Natural killer cell (primary cell): ENCODE data around the gene CDHR1. TPM values are rescaled to one million over a fixed set of nuclear protein-coding genes. Genes with fewer than 3 reads are reported as not detected.

Experiments
- ATAC-seq, 3 donors: fragments of 150-1000 bp in 2 of 3; fragments of 200-7000 bp in 1 of 3; cut with Tn5 transposase; 1 replicate in 1 of 3; 2 replicates in 2 of 3; pipeline ENCODE4 v1.10.0; 2021; ENCODE audit warnings: mild to moderate bottlenecking in 2 of 3, moderate library complexity in 2 of 3
- DNase-seq, 2 donors: peaks; one replicate each; pipeline versions ENCODE4 v3.0.0 to v3.0.0-alpha.2; 2013 to 2021; ENCODE audit warnings: mixed read lengths in 1 of 2
- H3K27ac ChIP-seq: one replicate; pipeline ENCODE4 v1.5.1; 2013; ENCODE audit warnings: mild to moderate bottlenecking, low read length
- H3K27me3 ChIP-seq: one replicate; pipeline ENCODE4 v1.6.1; 2013; ENCODE audit warnings: low read length; ENCODE audit not compliant: control insufficient read depth, insufficient read depth
- H3K36me3 ChIP-seq: one replicate; pipeline ENCODE4 v1.6.1; 2013; ENCODE audit warnings: low read length; ENCODE audit not compliant: control insufficient read depth, insufficient read depth
- H3K4me1 ChIP-seq: one replicate; pipeline ENCODE4 v1.6.1; 2013; ENCODE audit warnings: low read length; ENCODE audit not compliant: control insufficient read depth, insufficient read depth
- H3K4me3 ChIP-seq: one replicate; pipeline ENCODE4 v1.5.1; 2013; ENCODE audit warnings: low read length
- H3K9me3 ChIP-seq: one replicate; pipeline ENCODE4 v1.6.1; 2013; ENCODE audit warnings: low read length; ENCODE audit not compliant: control insufficient read depth, insufficient read depth
- H3K27ac Mint-ChIP-seq, 2 donors: one replicate each; pipeline ENCODE4 v1.8.0; 2022; ENCODE audit warnings: mild to moderate bottlenecking in 2 of 2, mixed read lengths in 2 of 2, moderate library complexity in 1 of 2
- H3K27me3 Mint-ChIP-seq, 2 donors: one replicate each; pipeline ENCODE4 v1.8.0; 2022; ENCODE audit warnings: low read depth in 2 of 2, mixed read lengths in 2 of 2
- H3K36me3 Mint-ChIP-seq: one replicate; pipeline ENCODE4 v1.8.0; 2022; ENCODE audit warnings: mixed read lengths
- H3K4me1 Mint-ChIP-seq, 2 donors: one replicate each; pipeline ENCODE4 v1.8.0; 2022; ENCODE audit warnings: mixed read lengths in 2 of 2
- H3K4me3 Mint-ChIP-seq: one replicate; pipeline ENCODE4 v1.8.0; 2022; ENCODE audit warnings: mild to moderate bottlenecking, moderate library complexity, mixed read lengths
- H3K9me3 Mint-ChIP-seq, 2 donors: one replicate each; pipeline ENCODE4 v1.8.0; 2022; ENCODE audit warnings: mixed read lengths in 2 of 2
- WGBS: methylation state at CpG from one replicate; pipeline ENCODE4 v1.1.7; 2013; ENCODE audit warnings: missing lambda C conversion rate; ENCODE audit not compliant: insufficient coverage; 5-methylcytosine and 5-hydroxymethylcytosine counted together
- intact Hi-C: fragments of 100-400 bp; cut with micrococcal nuclease; formaldehyde crosslinking; loops from one replicate; pipeline ENCODE4 v1.14.2; 2022
- total RNA-seq, 4 donors: library from RNA; stranded (reverse); fragments of 120-200 nt in 1 of 4; gene quantifications; one replicate each; pipeline versions ENCODE4 v1.2.3 to v1.2.4, GENCODE V29; 2013 to 2022
- TF ChIP-seq, protein P1 (sequence below): fragments of 200-600 bp; IDR thresholded peaks from one replicate; pipeline ENCODE4 v1.8.0; 2022; ENCODE audit warnings: antibody characterized with exemption

CDHR1 gene
- total RNA-seq, 3 donors from 2014 or later (not counting 1 experiment from before 2014, with no cell fraction given) = 4.0 to 9.5 (median 6.5) TPM

DNA sequence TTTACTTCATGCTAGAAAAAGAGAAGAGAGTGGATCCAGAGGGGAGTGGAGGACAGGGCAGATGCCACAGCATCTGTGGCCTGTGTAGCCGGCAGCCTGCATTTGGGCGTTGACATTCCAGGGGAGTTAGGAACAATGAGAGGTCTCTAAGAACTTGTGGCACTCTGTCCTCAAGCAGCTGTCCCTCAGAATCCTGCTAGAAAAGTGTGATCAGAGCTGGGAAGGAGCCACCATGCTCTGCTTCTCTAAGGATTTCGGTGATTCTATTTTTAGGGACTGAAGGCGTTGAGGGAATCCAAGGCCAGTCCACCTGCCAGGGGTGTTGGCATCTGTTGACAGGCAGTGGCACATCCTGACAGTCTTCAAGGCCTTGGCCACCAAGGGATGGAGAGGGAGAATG lies 23.4 kb downstream of the CDHR1 start:
- Mint-ChIP-seq H3K4me3 (no peak overlapping the region), H3K9me3 (no peaks in the 10 kb centered on the region), H3K27ac (no peak overlapping the region), H3K27me3 (peaks cover 0 to 10% of the 10 kb centered on the region in 2 donors), H3K4me1 (peaks cover 0 to 7% of the 10 kb centered on the region in 2 donors), H3K36me3 (no peaks in the 10 kb centered on the region)
- Histone ChIP-seq H3K36me3 (no peaks in the 10 kb centered on the region), H3K4me1 (no peaks in the 10 kb centered on the region), H3K4me3 (no peak overlapping the region), H3K27me3 (no peaks in the 10 kb centered on the region), H3K9me3 (no peaks in the 10 kb centered on the region), H3K27ac (no peak overlapping the region)
- DNase-seq (no peak), ATAC-seq (no peak)
- TF ChIP-seq, protein P1, sequence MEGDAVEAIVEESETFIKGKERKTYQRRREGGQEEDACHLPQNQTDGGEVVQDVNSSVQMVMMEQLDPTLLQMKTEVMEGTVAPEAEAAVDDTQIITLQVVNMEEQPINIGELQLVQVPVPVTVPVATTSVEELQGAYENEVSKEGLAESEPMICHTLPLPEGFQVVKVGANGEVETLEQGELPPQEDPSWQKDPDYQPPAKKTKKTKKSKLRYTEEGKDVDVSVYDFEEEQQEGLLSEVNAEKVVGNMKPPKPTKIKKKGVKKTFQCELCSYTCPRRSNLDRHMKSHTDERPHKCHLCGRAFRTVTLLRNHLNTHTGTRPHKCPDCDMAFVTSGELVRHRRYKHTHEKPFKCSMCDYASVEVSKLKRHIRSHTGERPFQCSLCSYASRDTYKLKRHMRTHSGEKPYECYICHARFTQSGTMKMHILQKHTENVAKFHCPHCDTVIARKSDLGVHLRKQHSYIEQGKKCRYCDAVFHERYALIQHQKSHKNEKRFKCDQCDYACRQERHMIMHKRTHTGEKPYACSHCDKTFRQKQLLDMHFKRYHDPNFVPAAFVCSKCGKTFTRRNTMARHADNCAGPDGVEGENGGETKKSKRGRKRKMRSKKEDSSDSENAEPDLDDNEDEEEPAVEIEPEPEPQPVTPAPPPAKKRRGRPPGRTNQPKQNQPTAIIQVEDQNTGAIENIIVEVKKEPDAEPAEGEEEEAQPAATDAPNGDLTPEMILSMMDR = no peak
- WGBS = 94% methylated on average over 4 of the region's 4 CpGs
- intact Hi-C loops = no loop called here

DNA sequence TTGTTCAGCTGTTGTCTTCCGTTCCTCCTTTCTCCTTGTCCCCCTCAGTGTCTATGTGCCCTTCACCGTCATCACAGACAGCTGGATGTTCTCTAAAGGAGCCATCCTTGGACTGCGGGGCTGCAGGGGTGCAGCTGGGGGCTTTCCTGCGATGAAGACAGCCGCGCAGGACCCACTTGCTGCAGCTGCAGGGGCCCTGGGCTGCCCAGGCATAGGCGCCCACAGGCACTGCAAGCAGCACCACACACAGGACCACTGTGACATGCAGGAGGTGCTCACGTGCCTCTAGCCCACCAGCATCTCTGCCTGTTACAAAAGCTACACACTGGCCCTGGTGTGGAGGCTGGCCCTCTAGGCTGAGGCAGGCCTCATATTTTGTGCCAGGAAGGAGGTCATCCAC lies 27.6 kb downstream of the CDHR1 start:
- TF ChIP-seq, protein P1 = no peak
- no peaks in the 10 kb centered on the region for H3K9me3 Mint-ChIP-seq
- DNase-seq (no peak), ATAC-seq (no peak)
- H3K4me1 Mint-ChIP-seq = no peaks in the 10 kb centered on the region
- no peaks in the 10 kb centered on the region for H3K36me3 ChIP-seq
- H3K27ac Mint-ChIP-seq = no peak overlapping the region
- H3K36me3 Mint-ChIP-seq = no peaks in the 10 kb centered on the region
- intact Hi-C loops = no loop called here
- no peak overlapping the region for H3K4me3 ChIP-seq
- no peaks in the 10 kb centered on the region for H3K27me3 ChIP-seq
- WGBS = 87% methylated on average over 8 of the region's 8 CpGs
- no peaks in the 10 kb centered on the region for H3K9me3 ChIP-seq
- no peak overlapping the region for H3K27ac ChIP-seq
- H3K27me3 Mint-ChIP-seq = peaks cover 10 to 19% of the 10 kb centered on the region in 2 donors
- no peak overlapping the region for H3K4me3 Mint-ChIP-seq
- no peaks in the 10 kb centered on the region for H3K4me1 ChIP-seq

DNA sequence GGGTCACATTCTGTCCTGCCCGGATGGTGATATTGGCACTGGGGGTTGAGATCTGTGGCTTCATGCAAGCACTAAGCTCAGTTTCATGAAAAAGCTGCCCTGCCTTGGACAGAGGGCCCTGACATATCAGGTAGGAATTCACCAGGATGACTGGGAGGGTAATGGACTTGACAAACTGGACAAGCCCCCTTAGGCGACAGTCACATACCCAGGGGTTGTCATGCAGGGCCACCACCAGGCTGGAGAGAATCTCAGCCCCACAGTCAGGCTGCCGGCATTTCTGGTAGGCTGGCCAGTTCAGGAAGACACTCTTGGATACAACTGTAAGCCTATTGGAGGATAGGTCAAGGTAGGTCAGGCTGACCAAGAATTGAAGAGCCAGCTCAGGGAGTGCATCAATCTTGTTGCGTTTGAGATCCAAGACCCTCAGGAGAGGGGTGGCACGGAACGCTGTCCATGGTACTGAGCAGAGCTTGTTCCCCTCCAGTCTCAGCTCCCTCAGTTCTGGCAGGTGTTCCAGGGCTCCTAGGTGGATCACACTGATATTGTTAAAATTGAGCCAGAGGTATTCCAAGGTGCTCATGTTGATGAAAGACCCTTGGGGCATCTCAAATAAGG lies 30.2 kb downstream of the CDHR1 start:
- Histone ChIP-seq H3K4me3 (no peak overlapping the region), H3K4me1 (no peaks in the 10 kb centered on the region), H3K27ac (no peak overlapping the region), H3K36me3 (no peaks in the 10 kb centered on the region), H3K27me3 (no peaks in the 10 kb centered on the region), H3K9me3 (no peaks in the 10 kb centered on the region)
- H3K9me3 Mint-ChIP-seq = no peaks in the 10 kb centered on the region
- H3K27ac Mint-ChIP-seq = no peak overlapping the region
- TF ChIP-seq, protein P1 = no peak
- no peak overlapping the region for H3K4me3 Mint-ChIP-seq
- H3K4me1 Mint-ChIP-seq = no peaks in the 10 kb centered on the region
- ATAC-seq = no peak
- no peak for DNase-seq
- 45% methylated on average over 6 of the region's 6 CpGs for WGBS
- H3K36me3 Mint-ChIP-seq = no peaks in the 10 kb centered on the region
- H3K27me3 Mint-ChIP-seq = peaks cover 11 to 42% of the 10 kb centered on the region in 2 donors
- intact Hi-C loops = no loop called here
